Trophoblast cell (in vitro differentiated cells and primary cell): ENCODE results near the gene GRID1.
A peak's percentile ranks its signal among the peaks of the same experiment; 100 is the strongest.

Experiments used
- DNase-seq, 2 donors: peaks; one replicate each; pipeline ENCODE4 v3.0.0-alpha.2; 2016
- H2AFZ ChIP-seq: 2 replicates; pipeline ENCODE4 v1.6.1; 2013; ENCODE audit warnings: low read length, moderate library complexity, mild to moderate bottlenecking; ENCODE audit not compliant: insufficient read depth, poor library complexity
- H2AK5ac ChIP-seq: 2 replicates; pipeline ENCODE4 v1.6.1; 2013; ENCODE audit warnings: mild to moderate bottlenecking, low read length
- H2BK120ac ChIP-seq: 2 replicates; pipeline ENCODE4 v1.6.1; 2013; ENCODE audit warnings: low read length, mild to moderate bottlenecking, moderate library complexity; ENCODE audit not compliant: insufficient read depth, poor library complexity
- H2BK12ac ChIP-seq: 2 replicates; pipeline ENCODE4 v1.6.1; 2013; ENCODE audit warnings: mild to moderate bottlenecking, low read length, moderate library complexity
- H2BK5ac ChIP-seq: 2 replicates; pipeline ENCODE4 v1.6.1; 2013; ENCODE audit warnings: low read length, low read depth, moderate library complexity, mild to moderate bottlenecking; ENCODE audit not compliant: poor library complexity
- H3K14ac ChIP-seq: 2 replicates; pipeline ENCODE4 v1.6.1; 2013; ENCODE audit warnings: mild to moderate bottlenecking, low read length
- H3K18ac ChIP-seq: 2 replicates; pipeline ENCODE4 v1.6.1; 2013; ENCODE audit warnings: mild to moderate bottlenecking, low read length
- H3K23ac ChIP-seq: 2 replicates; pipeline ENCODE4 v1.6.1; 2013; ENCODE audit warnings: low read length
- H3K27ac ChIP-seq: 2 replicates; pipeline ENCODE4 v1.5.1; 2013; ENCODE audit warnings: low read depth, mild to moderate bottlenecking, inconsistent platforms, low read length, moderate library complexity
- H3K27me3 ChIP-seq: 2 replicates; pipeline ENCODE4 v1.6.1; 2013; ENCODE audit warnings: inconsistent platforms, mild to moderate bottlenecking, low read length, moderate library complexity; ENCODE audit not compliant: insufficient read depth
- H3K36me3 ChIP-seq, 2 experiments: 1 replicate in 1 of 2; 2 replicates in 1 of 2; pipeline ENCODE4 v1.6.1; 2013; ENCODE audit warnings: low read length in 2 of 2, mild to moderate bottlenecking in 2 of 2, moderate library complexity in 1 of 2; ENCODE audit not compliant: insufficient read depth in 2 of 2, control insufficient read depth in 1 of 2
- H3K4ac ChIP-seq: 2 replicates; pipeline ENCODE4 v1.6.1; 2013; ENCODE audit warnings: low read depth, mild to moderate bottlenecking, low read length, moderate library complexity
- H3K4me1 ChIP-seq, 2 experiments: 1 replicate in 1 of 2; 2 replicates in 1 of 2; pipeline ENCODE4 v1.6.1; 2013; ENCODE audit warnings: low read length in 2 of 2, mild to moderate bottlenecking in 2 of 2, moderate library complexity in 1 of 2; ENCODE audit not compliant: insufficient read depth in 2 of 2, control insufficient read depth in 1 of 2
- H3K4me2 ChIP-seq: 2 replicates; pipeline ENCODE4 v1.6.1; 2013; ENCODE audit warnings: inconsistent platforms, mild to moderate bottlenecking, low read length, moderate library complexity
- H3K4me3 ChIP-seq: 2 replicates; pipeline ENCODE4 v1.5.1; 2013; ENCODE audit warnings: mild to moderate bottlenecking, low read depth, low read length, inconsistent platforms
- H3K79me1 ChIP-seq: one replicate; pipeline ENCODE4 v1.6.1; 2013; ENCODE audit warnings: low read length
- H3K79me2 ChIP-seq: 2 replicates; pipeline ENCODE4 v1.6.1; 2013; ENCODE audit warnings: low read length, mild to moderate bottlenecking; ENCODE audit not compliant: control insufficient read depth, insufficient read depth, poor library complexity
- H3K9ac ChIP-seq: 2 replicates; pipeline ENCODE4 v1.6.1; 2013; ENCODE audit warnings: mild to moderate bottlenecking, low read length
- H3K9me3 ChIP-seq: 2 replicates; pipeline ENCODE4 v1.6.1; 2013; ENCODE audit warnings: low read depth, mild to moderate bottlenecking, control low read depth, inconsistent platforms, low read length; ENCODE audit not compliant: insufficient read depth
- H4K12ac ChIP-seq: 2 replicates; pipeline ENCODE4 v1.6.1; 2013; ENCODE audit warnings: low read depth, mild to moderate bottlenecking, low read length, moderate library complexity
- H4K8ac ChIP-seq: 2 replicates; pipeline ENCODE4 v1.6.1; 2013; ENCODE audit warnings: low read depth, mild to moderate bottlenecking, low read length, moderate library complexity
- H4K91ac ChIP-seq: one replicate; pipeline ENCODE4 v1.6.1; 2013; ENCODE audit warnings: low read depth, mild to moderate bottlenecking, low read length, moderate library complexity
- WGBS: extraction: QIAGEN DNeasy Blood & Tissue Kit; methylation state at CpG from one replicate; pipeline ENCODE4 v1.1.7; 2013; ENCODE audit warnings: missing lambda C conversion rate; ENCODE audit not compliant: insufficient read length, insufficient coverage; ENCODE audit errors: extremely low coverage; 5-methylcytosine and 5-hydroxymethylcytosine counted together

Gene GRID1

GRCh38 chr10:86231796-86232560 lies 134.6 kb downstream of the GRID1 start:
- Histone ChIP-seq H2BK120ac (no peak overlapping the region), H3K4me2 (no peak overlapping the region), H3K9ac (no peak overlapping the region), H4K12ac (no peak overlapping the region), H4K8ac (no peak overlapping the region), H3K4me3 (no peak overlapping the region), H3K18ac (no peak overlapping the region), H3K79me2 (no peaks in the 10 kb centered on the region), H3K4me1 (peaks cover 0 to 4% of the 10 kb centered on the region in 2 experiments), H3K36me3 (no peaks in the 10 kb centered on the region), H2AK5ac (no peak overlapping the region), H3K23ac (no peak overlapping the region), H4K91ac (no peak overlapping the region), H3K14ac (no peak overlapping the region), H3K9me3 (peaks cover 5% of the 10 kb centered on the region), H2BK5ac (no peak overlapping the region), H3K79me1 (no peaks in the 10 kb centered on the region), H2BK12ac (no peak overlapping the region), H3K27me3 (no peaks in the 10 kb centered on the region), H3K27ac (no peak overlapping the region), H3K4ac (no peak overlapping the region), H2AFZ (no peak overlapping the region)
- no peak for DNase-seq
- whole genome bisulfite sequencing, result no CpG with 5 or more reads among the region's 11 CpGs

GRCh38 chr10:86230557-86231180 lies 135.9 kb downstream of the GRID1 start:
- Histone ChIP-seq H2BK5ac (no peak overlapping the region), H3K4ac (no peak overlapping the region), H3K79me1 (no peaks in the 10 kb centered on the region), H3K23ac (no peak overlapping the region), H4K8ac (no peak overlapping the region), H3K36me3 (no peaks in the 10 kb centered on the region), H3K27me3 (no peaks in the 10 kb centered on the region), H3K4me3 (no peak overlapping the region), H3K4me1 (peaks cover 0 to 4% of the 10 kb centered on the region in 2 experiments), H3K14ac (no peak overlapping the region), H4K91ac (no peak overlapping the region), H3K27ac (no peak overlapping the region), H3K79me2 (no peaks in the 10 kb centered on the region), H2BK120ac (no peak overlapping the region), H3K18ac (no peak overlapping the region), H4K12ac (no peak overlapping the region), H2BK12ac (no peak overlapping the region), H3K9ac (no peak overlapping the region), H2AFZ (no peak overlapping the region), H3K4me2 (no peak overlapping the region), H2AK5ac (no peak overlapping the region), H3K9me3 (peaks cover 2% of the 10 kb centered on the region)
- WGBS, result no CpG with 5 or more reads among the region's 7 CpGs
- DNase-seq, result no peak

GRCh38 chr10:86229811-86230556 lies 136.6 kb downstream of the GRID1 start:
- Histone ChIP-seq H3K79me1 (no peaks in the 10 kb centered on the region), H2AK5ac (no peak overlapping the region), H3K14ac (no peak overlapping the region), H2BK5ac (no peak overlapping the region), H4K91ac (no peak overlapping the region), H2AFZ (no peak overlapping the region), H3K18ac (no peak overlapping the region), H2BK120ac (no peak overlapping the region), H3K27ac (no peak overlapping the region), H3K79me2 (no peaks in the 10 kb centered on the region), H3K9ac (no peak overlapping the region), H3K4me1 (peaks cover 0 to 7% of the 10 kb centered on the region in 2 experiments), H4K8ac (no peak overlapping the region), H3K4me2 (no peak overlapping the region), H3K4ac (no peak overlapping the region), H3K23ac (no peak overlapping the region), H4K12ac (no peak overlapping the region), H2BK12ac (no peak overlapping the region), H3K9me3 (peaks cover 2% of the 10 kb centered on the region), H3K27me3 (no peaks in the 10 kb centered on the region), H3K36me3 (no peaks in the 10 kb centered on the region), H3K4me3 (no peak overlapping the region)
- DNase-seq, result no peak
- WGBS, result no CpG with 5 or more reads among the region's 6 CpGs

- Histone ChIP-seq H4K8ac (no peak overlapping the region), H3K79me2 (no peaks in the 10 kb centered on the region), H2AK5ac (no peak overlapping the region), H3K79me1 (no peaks in the 10 kb centered on the region), H2BK120ac (no peak overlapping the region), H3K4ac (no peak overlapping the region), H3K18ac (no peak overlapping the region), H3K4me3 (no peak overlapping the region), H4K91ac (no peak overlapping the region), H3K9me3 (peaks cover 2% of the 10 kb centered on the region), H3K9ac (no peak overlapping the region), H2BK5ac (no peak overlapping the region), H3K4me1 (peaks cover 0 to 5% of the 10 kb centered on the region in 2 experiments), H3K36me3 (no peaks in the 10 kb centered on the region), H2AFZ (no peak overlapping the region), H3K14ac (no peak overlapping the region), H2BK12ac (no peak overlapping the region), H3K23ac (no peak overlapping the region), H3K4me2 (no peak overlapping the region), H4K12ac (no peak overlapping the region), H3K27me3 (no peaks in the 10 kb centered on the region), H3K27ac (no peak overlapping the region)
- WGBS, result no CpG with 5 or more reads among the region's 7 CpGs
- peak in 1 of 2 donors; percentile 8 for DNase-seq
Measured at GRCh38 chr10:86229376-86229775, 137.2 kb downstream of the GRID1 start.
